Suppressor macrophage (primary cell): ENCODE results near the gene STPG2.
"Not testable (repeated sequence)": the region's sequence is repeated elsewhere in the genome, so short reads cannot be mapped to it uniquely, and the experiment has no call there.

Experiments used
- DNase-seq, 4 experiments: peaks; one replicate each; pipeline ENCODE4 v3.0.0-alpha.2; 2020 to 2022

STPG2 gene

DNA sequence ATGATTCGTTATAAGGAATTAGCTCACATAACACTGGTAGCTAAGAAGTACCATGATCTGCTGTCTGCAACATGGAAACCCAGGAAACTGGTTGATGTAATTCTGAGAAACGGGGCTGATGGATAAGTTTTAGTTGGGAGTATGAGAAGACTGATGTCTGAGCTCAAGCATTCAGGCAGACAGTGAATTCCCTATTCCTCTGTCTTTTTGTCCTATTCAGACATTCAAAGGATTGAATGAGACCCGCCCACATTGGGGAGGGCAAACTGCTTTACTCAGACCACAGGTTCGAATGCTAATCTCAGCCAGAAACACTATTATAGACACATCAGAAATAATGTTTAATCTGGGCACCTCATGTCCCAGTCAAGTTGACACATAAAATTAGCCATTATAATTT is 515.5 kb downstream of the STPG2 start:
- no peak for DNase-seq

DNA sequence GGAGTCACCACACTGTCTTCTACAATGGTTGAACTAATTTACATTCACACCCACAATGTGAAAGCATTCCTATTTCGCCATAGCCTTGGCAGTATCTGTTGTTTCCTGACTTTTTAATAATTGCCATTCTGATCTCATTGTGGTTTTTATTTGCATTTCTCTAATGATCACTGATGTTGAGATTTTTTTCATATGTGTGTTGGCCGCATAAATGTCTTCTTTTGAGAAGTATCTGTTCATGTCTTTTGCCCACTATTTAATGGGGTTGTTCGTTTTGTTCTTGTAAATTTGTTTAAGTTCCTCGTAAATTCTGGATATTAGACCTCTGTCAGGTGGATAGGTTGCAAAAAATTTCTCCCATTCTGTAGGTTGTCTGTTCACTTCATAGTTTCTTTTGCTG is 519.1 kb downstream of the STPG2 start:
- no peak for DNase-seq

DNA sequence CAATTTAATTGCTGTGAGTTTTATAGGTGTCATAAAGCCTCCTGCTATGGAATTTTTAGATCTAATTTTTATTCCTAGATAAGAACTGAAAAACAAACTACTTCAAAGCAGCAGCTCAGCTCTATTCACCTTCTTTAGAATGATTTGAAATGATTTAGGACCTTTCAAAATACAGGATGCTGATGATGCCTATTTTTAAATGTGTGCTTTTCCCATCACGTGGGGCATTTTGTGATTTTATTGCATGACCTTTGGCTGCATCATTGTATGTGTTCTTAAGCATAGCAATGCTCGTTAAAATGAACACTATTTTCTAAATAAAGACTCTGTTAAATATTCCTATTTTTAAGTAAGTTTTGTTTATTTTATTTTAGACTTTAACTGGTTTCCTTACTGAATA is 537.3 kb downstream of the STPG2 start:
- DNase-seq: no peak

DNA sequence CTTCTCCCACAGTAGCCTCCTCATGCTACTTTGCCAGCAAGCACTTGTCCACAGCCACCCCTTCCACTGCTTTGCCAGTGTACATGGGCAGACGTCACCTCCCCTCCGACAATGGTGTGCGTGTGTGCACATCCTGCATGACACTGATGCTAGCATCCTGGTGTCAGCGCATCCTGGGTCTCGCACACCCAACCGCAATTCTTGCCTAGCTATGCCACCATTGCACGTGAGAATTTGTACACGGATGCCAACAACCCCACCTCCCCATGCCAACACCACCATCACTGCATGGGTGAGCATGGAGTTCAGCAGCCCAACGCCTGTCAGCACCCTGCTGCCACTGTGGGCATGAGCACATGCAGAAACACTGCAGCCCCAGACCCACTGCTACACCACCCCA is 550.0 kb downstream of the STPG2 start:
- DNase-seq: no peak

DNA sequence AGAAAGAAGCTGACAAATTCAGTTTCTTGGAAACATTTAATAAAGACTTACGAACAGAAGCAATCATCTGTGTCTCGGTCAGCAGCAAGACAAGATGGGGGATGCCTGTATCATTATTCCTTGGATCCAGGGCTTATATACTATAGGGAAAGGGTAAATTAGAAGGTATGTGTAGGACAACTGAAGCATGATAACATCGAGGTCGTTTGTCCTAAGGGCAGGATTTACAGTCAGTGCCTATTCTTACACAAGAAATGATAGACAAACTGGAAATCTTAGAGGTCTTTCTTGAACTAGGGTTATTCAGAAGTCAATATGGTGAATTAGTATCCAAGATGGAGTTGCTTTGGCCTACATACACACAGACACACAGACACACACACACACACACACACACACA is 553.0 kb downstream of the STPG2 start:
- DNase-seq: no peak

DNA sequence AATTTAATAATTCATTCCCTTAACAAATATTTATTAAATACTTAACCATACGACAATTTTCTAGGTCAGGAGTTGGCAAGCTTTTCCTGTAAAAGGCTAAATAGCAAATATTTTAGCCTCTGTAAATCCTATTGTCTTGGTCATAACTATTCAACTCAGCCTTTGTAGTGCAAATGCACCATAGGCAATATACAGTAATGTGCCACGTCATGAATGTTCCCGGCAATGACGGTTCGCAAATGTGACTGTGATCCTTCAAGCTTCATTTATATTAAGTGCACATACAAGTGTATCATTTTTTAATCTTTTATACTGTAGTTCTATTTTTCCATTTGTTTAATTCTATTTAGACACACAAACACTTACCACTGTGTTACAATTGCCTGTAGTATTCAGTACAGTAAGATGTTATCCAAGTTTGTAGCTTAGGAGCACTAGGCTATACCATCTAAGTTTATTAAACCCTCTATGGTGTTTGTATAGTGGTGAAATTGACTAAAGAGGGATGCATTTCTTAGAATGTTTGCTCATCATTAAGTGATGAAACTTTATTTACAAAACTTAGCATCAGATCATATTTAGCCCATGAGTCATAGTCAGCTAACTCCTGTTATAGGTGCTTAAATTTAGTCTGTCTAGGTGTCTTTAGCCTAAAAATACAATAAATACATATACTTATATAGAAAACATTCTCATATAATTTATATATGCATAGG is 553.6 kb downstream of the STPG2 start:
- no peak for DNase-seq

DNA sequence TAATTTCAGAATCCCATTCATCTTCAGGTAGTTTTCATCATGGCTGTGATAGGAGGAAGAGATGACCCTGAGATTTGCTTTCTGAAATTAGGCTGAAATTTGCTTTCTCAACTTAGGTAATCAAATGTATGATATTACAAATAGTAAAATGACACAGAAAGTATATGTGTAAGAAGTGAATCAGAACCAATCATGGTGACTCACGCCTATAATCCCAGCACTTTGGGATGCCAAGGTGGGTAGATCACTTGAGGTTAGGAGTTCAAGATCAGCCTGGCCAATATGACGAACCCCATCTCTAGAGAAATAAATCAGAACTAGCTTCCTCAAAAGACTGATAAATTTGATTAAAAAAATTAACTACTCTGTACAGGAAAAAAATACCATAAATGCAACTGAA is 555.4 kb downstream of the STPG2 start:
- DNase-seq: no peak

DNA sequence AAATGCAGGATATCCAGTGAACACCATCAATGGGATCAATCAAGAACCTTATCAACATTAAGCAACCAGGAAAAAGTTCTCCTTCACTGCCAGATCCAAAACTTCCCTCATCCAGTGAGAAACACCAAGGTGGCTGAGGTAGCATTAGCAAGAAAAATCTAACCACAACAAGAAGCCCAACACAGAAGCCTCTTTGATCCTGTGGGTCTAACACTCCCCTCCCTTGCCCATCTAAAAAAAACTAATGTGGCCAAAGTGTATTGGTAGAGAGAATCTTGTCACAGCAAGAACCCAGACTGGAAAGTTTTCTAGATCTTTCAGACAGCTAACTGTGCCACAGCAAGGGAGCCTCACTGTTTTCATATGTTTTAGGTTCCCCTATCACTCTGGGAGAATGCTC is 558.0 kb downstream of the STPG2 start:
- DNase-seq: no peak

DNA sequence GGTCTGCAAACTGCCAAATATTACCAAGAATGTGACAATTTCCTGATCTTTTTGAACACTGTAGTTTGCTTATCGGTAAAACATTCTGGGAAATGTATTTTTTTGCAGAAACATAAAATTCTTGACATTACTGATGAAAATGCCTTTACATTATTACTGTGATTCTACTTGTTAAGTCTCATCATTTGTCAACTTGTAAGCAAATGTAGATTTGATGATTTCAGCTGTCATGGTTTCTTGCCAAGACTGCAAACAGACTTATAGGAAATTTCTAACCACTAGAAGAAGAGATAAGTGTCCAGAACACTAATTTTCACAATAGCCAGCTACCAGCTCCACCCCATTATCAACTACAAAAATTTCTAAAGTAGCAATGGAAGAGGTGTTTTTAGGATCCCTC is 560.4 kb downstream of the STPG2 start:
- DNase-seq: no peak

DNA sequence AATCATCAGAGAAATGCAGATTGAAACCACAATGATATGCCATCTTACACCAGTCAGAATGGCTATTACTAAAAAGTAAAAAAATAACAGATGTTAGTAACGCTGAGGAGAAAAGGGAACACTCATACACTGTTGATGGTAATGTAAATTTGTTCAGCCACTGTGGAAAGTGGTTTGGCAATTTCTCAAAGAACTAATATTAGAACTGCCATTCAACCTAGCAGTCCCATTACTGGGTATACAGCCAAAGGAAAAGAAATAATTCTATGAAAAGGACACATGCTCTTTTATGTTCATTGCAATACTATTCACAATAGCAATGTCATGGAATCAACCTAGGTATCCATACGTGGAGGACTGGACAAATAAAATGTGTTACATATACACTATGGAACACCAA is 566.3 kb downstream of the STPG2 start:
- DNase-seq: no peak

DNA sequence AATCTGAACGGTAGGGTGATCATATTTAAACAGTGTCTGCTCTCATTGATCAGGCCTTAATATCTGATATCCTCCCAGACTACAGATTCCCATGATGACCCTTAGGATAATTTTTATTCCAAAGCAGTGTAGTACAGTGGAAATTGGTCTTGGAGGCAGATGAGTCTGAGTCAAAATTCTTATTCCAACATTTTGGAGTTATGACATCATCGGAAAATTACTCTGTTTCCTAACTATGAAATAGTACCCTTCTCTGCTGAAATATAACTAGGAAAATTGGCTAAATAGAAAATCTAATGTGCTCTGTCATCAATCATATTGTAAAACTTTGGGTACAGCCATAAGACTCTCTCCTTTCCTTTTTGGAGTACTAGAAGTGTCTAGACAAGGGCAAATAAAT is 583.3 kb downstream of the STPG2 start:
- DNase-seq: no peak

DNA sequence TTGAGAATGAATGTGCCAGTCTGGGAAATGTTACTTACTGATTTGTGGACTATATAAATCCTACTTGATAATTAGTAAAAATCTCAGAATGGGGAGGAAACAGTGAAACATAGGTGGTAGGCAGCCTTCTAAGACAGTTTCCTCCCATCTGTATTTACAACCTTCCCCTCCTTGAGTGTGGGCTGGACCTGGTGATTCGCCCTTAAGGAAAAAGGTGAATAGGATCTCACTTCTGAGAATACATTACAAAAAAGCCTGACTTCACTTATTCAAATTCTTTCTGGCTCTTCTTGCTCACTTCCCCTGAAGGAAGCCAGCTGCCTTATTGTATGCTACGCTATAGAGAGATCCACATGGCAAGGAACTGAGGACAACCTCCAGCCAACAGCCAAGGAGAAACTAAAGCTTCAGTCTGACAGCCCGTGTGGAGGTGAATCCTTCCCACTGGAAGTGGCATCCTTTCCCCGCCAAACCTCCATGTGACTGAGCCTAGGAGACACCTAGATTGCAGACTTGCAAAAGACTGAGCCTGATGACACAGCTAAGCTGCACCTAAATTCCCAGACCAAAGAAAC is 585.0 kb downstream of the STPG2 start:
- no peak for DNase-seq

DNA sequence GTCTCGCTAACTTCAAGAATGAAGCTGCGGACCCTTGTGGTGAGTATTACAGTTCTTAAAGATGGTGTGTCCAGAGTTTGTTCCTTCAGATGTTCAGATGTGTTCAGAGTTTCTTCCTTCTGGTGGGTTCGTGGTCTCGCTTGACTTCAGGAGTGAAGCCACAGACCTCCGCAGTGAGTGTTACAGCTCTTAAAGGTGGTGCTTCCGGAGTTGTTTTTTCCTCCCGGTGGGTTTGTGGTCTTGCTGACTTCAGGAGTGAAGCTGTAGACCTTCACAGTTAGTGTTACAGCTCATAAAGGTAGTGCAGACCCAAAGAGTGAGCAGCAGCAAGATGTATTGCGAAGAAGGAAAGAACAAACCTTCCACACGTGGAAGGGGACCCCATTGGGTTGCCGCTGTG is 592.6 kb downstream of the STPG2 start:
- not testable (repeated sequence) for DNase-seq

DNA sequence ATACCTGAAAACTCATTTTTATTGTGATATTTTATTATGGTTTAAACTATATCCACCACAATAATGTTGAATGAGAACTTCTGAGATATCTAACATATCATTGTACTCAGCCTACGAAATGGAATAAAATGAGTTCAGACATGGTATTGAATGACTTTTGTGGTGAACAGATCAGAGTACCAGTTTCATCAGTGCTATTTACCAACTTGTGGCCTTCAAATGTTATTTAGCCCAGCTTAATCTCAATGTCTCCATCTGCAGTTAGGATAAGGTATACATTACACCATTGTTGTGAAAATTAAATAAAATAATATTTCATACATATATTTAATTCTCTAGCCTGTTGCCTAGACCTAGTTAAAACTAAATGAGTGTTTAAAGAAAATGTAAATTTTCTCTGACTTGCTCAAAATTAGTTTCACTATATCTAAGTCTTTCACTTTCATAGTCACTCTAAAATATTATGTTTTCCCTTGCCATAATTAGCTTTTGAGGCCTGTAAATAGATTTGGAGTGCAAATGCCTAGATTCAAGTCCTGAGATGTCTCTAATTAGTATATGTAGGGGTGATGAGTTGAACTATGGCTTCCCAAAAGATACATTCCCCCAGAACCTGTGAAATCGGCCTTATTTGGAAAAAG is 594.2 kb downstream of the STPG2 start:
- DNase-seq: no peak

DNA sequence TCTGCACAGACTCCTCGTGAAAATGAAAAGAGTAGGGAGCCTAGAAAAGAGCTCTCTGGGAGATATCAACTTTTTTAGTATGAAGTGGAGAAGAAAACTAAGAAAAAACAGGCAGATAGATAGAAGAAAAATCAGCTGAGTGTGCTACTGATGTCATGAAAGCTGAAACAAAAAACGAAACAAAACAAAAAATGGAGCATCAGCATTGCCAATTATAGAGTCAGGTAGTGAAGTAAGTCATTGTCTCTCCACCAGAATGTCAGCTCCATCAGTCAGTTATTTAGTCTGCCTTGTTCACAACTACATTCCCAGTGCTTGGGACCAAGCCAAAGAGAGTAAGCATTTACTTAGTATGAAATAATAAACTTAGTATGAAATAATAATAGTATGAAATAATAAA is 595.1 kb downstream of the STPG2 start:
- no peak for DNase-seq

DNA sequence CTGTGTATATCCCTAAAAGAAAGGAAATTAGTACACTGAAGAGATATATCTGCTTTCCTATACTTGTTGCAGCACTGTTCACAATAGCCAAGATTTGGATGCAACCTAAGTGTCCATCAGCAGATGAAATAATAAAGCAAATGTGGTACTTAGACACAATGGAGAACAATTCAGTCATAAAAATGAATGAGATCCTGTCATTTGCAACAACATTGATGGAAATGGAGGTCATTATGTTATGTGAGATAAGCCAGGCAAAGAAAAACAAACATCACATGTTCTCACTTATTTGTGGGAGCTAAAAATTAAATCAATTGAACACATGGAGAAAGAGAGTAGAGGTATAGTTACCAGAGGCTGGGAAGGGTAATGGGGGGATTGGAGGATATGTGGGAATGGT is 611.9 kb downstream of the STPG2 start:
- no peak for DNase-seq

DNA sequence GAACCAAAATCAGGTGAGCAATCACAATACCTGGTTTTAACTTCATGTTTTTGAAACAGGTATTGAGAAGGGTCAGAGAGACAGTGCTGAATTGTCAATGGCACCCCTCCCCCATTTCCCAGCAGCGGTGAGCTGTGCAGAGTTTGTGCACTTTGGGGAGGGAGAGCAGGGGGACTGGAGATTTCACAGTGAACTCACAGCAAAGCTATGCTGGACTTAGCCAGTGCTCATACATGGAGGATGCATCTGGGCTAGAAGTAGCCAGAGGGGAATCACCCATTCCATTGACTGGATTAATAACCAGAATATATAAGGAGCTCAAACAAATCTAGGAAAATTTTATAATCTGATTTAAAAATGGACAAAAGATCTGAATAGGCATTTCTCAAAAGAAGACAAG is 612.6 kb downstream of the STPG2 start:
- DNase-seq: no peak

DNA sequence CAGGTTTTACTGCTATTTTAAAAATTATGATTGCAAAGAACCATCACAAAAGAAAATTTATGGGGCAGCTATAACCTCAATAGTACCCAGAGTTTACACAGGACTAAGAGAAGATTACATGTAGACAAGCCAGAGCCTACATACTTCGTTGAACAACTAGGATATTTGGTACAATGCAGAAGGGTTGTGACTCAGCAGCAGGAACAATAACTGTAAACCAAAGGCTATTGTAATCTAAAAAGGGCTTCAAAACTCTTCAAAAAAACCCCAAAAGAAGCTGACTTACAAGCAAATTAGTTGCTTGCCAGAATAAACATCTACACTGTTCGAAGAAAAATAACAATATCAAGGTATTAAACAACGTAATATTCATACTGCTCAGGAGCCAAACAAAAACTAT is 618.0 kb downstream of the STPG2 start:
- DNase-seq: no peak

DNA sequence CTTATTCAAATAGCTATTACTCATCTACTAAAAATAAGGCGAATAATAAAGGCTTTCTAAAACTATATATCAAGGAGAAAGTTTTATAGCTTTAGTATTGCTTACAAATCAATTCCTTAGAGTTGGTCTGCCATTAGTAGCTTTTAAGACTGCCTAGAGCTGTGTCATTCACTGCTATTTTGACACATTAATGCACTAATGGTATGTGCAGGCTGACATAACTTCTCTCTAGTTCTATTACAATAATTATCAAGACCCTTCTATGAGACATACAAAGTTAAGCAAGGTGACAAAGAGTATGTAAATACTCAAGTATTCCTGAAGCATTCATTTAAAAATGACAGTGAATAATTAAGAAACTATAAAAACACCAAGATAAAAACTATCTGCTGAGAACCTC is 625.3 kb downstream of the STPG2 start:
- no peak for DNase-seq

DNA sequence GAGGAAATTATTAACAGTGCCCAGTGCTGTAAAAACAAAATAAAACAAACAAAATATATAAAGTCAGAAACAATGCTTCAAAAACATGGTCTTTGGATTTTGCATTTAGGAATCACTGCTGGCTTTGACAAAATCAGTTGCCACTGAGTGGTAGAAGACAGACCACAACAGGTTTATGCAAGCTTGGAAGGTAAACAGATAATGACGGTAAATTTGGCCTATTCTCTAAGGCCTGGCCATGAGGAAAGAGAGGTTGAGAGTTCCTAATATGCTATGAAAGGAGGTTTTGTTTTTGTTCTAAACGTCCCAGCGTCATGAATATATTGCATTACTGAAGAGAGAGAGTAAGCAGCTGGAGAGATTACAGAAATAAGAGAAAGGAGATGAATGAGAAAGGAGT is 629.4 kb downstream of the STPG2 start:
- DNase-seq: no peak
